Prostate gland (tissue), 2 donors: ENCODE results near the gene LDB2.

Source experiments
- POLR2A ChIP-seq: fragments of 450-650 bp; IDR thresholded peaks from one replicate; pipeline ENCODE4 v1.6.1; 2016; ENCODE audit warnings: antibody characterized with exemption, mild to moderate bottlenecking
- POLR2AphosphoS5 ChIP-seq: sonication (generic); formaldehyde crosslinking; IDR thresholded peaks from one replicate; pipeline ENCODE4 v1.6.1; 2017; ENCODE audit warnings: antibody characterized with exemption
- TF ChIP-seq, protein P1 (sequence below), 4 experiments: fragments of 200-600 bp in 2 of 4; fragments of 450-650 bp in 2 of 4; sonication (generic) in 2 of 4; IDR thresholded peaks; 1 replicate in 3 of 4; 2 replicates in 1 of 4; pipeline ENCODE4 v1.5.1; 2016 to 2019; ENCODE audit warnings: antibody characterized with exemption in 4 of 4, mild to moderate bottlenecking in 2 of 4, moderate library complexity in 2 of 4

DNA sequence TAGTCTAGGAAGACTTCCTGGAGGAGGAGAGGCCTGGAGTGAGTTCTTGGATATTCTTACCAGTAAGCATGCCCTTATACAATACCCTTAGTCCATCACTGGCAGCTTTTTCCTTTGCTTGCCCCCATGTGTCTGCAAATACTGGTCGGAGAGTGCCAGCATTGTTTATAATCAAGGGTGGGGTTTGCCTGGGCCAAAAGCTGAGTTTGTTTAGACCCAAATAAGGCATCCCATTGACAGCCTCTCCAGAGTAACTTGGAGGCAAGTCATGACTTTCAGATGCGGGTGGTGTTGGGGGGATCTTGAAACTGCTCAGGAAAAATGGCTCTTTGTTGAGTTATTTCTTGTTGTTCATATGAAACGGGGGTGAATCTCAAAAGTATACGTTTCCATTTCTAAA is 413.7 kb downstream of the LDB2 start:
- TF ChIP-seq, protein P1, sequence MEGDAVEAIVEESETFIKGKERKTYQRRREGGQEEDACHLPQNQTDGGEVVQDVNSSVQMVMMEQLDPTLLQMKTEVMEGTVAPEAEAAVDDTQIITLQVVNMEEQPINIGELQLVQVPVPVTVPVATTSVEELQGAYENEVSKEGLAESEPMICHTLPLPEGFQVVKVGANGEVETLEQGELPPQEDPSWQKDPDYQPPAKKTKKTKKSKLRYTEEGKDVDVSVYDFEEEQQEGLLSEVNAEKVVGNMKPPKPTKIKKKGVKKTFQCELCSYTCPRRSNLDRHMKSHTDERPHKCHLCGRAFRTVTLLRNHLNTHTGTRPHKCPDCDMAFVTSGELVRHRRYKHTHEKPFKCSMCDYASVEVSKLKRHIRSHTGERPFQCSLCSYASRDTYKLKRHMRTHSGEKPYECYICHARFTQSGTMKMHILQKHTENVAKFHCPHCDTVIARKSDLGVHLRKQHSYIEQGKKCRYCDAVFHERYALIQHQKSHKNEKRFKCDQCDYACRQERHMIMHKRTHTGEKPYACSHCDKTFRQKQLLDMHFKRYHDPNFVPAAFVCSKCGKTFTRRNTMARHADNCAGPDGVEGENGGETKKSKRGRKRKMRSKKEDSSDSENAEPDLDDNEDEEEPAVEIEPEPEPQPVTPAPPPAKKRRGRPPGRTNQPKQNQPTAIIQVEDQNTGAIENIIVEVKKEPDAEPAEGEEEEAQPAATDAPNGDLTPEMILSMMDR (IDR thresholded peaks at IDR 0.05) = no peak
- no peak for TF ChIP-seq POLR2A
- no peak for TF ChIP-seq POLR2AphosphoS5
